ENCODE measurements around the gene MEGF9. TPM values are rescaled to one million over a fixed set of nuclear protein-coding genes. Genes with fewer than 3 reads are reported as not detected.

The MEGF9 gene
- total and polyA plus RNA-seq, 2 of the 13 experiments (the other 11 are each of a cell fraction or from before 2014, with no cell fraction given), result 3.1 to 3.3 TPM

DNA sequence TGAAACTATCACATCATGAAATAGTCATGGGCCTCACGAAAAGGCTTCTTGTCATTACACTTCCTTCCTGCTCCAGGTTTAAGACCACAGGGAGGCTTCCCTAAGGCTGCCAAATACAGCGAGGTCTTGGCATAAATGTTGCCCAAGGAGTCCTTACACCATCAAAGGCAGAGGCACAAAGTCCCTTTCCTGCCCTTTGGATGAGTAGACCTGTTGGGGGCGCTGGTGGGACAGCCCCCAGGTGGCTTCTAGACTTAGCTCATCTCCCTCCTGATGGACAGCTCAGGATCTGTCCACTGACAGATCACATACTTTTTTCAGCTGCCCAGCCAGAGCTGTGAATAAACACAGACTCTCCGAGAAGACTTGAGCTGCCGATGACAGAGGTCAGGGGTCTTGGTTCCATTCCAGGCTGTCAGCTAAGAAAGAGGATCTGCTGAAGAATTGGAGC is 15.5 kb upstream of the MEGF9 start (continued):
- TF ChIP-seq, protein P1, sequence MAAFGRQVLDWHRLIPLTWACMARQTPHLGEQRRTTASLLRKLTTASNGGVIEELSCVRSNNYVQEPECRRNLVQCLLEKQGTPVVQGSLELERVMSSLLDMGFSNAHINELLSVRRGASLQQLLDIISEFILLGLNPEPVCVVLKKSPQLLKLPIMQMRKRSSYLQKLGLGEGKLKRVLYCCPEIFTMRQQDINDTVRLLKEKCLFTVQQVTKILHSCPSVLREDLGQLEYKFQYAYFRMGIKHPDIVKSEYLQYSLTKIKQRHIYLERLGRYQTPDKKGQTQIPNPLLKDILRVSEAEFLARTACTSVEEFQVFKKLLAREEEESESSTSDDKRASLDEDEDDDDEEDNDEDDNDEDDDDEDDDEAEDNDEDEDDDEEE (CRISPR knock-in tag; IDR thresholded peaks at IDR 0.05), result no peak
- TF ChIP-seq SMC3 (IDR thresholded peaks at IDR 0.05; ENCODE audit: low read length) (peak; percentile 51; the same call in 1 of the 2 replicates), ZNF354B (CRISPR knock-in tag; IDR thresholded peaks at IDR 0.05) (no peak), SRF (IDR thresholded peaks at IDR 0.05; ENCODE audit: low read depth, low read length) (no peak), ZMAT3 (CRISPR knock-in tag; conservative IDR thresholded peaks at IDR 0.05) (no peak), ZMYM4 (CRISPR knock-in tag; IDR thresholded peaks at IDR 0.05) (0 out of 2 replicates have a peak, but pooled peaks have one; percentile 19), FUBP1 (CRISPR knock-in tag; IDR thresholded peaks at IDR 0.05; ENCODE audit: borderline replicate concordance) (no peak), ZNF143 (CRISPR knock-in tag; IDR thresholded peaks at IDR 0.05) (no peak), KAT8 (CRISPR knock-in tag; IDR thresholded peaks at IDR 0.05) (no peak; the same call in 1 of the 2 replicates), ZNF766 (CRISPR knock-in tag; IDR thresholded peaks at IDR 0.05; ENCODE audit: borderline replicate concordance) (no peak), TBL1XR1 (IDR thresholded peaks at IDR 0.05; ENCODE audit: borderline replicate concordance, low read length, partially characterized antibody) (no peak), MIXL1 (CRISPR knock-in tag; IDR thresholded peaks at IDR 0.05) (no peak), ZNF260 (CRISPR knock-in tag; IDR thresholded peaks at IDR 0.05; ENCODE audit: borderline replicate concordance, low read depth) (no peak), ZNF431 (CRISPR knock-in tag; IDR thresholded peaks at IDR 0.05; ENCODE audit: borderline replicate concordance, low read depth) (no peak), ZNF652 (CRISPR knock-in tag; IDR thresholded peaks at IDR 0.05; ENCODE audit: borderline replicate concordance, low read depth) (no peak), ZNF557 (CRISPR knock-in tag; IDR thresholded peaks at IDR 0.05) (no peak), CREB1 (IDR thresholded peaks at IDR 0.05) (no peak), CREB1 (CRISPR knock-in tag; IDR thresholded peaks at IDR 0.05) (no peak), ZNF562 (CRISPR knock-in tag; IDR thresholded peaks at IDR 0.05; ENCODE audit: borderline replicate concordance) (no peak), ZSCAN30 (CRISPR knock-in tag; IDR thresholded peaks at IDR 0.05) (no peak), ADNP (CRISPR knock-in tag; IDR thresholded peaks at IDR 0.05) (0 out of 2 replicates have a peak, but pooled peaks have one; percentile 8)
- TF ChIP-seq, protein P2, sequence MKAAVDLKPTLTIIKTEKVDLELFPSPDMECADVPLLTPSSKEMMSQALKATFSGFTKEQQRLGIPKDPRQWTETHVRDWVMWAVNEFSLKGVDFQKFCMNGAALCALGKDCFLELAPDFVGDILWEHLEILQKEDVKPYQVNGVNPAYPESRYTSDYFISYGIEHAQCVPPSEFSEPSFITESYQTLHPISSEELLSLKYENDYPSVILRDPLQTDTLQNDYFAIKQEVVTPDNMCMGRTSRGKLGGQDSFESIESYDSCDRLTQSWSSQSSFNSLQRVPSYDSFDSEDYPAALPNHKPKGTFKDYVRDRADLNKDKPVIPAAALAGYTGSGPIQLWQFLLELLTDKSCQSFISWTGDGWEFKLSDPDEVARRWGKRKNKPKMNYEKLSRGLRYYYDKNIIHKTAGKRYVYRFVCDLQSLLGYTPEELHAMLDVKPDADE (CRISPR knock-in tag; IDR thresholded peaks at IDR 0.05), result no peak
- TF ChIP-seq, protein P3, sequence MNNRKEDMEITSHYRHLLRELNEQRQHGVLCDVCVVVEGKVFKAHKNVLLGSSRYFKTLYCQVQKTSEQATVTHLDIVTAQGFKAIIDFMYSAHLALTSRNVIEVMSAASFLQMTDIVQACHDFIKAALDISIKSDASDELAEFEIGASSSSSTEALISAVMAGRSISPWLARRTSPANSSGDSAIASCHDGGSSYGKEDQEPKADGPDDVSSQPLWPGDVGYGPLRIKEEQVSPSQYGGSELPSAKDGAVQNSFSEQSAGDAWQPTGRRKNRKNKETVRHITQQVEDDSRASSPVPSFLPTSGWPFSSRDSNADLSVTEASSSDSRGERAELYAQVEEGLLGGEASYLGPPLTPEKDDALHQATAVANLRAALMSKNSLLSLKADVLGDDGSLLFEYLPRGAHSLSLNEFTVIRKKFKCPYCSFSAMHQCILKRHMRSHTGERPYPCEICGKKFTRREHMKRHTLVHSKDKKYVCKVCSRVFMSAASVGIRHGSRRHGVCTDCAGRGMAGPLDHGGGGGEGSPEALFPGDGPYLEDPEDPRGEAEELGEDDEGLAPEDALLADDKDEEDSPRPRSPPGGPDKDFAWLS (CRISPR knock-in tag; IDR thresholded peaks at IDR 0.05; ENCODE audit: borderline replicate concordance), result no peak
- TF ChIP-seq, protein P4, sequence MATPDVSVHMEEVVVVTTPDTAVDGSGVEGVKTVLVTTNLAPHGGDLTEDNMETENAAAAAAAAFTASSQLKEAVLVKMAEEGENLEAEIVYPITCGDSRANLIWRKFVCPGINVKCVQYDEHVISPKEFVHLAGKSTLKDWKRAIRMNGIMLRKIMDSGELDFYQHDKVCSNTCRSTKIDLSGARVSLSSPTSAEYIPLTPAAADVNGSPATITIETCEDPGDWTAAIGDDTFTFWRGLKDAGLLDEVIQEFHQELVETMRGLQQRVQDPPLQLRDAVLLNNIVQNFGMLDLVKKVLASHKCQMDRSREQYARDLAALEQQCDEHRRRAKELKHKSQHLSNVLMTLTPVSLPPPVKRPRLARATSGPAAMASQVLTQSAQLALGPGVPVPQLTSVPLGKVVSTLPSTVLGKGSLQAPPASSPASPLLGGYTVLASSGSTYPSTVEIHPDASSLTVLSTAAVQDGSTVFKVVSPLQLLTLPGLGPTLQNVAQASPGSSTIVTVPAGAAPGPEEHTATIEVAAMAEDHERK (CRISPR knock-in tag; IDR thresholded peaks at IDR 0.05; ENCODE audit: low read depth), result no peak
